H9 (cell line): Measurements from ENCODE around the gene FGF22. TPM values are rescaled to one million over a fixed set of nuclear protein-coding genes. Genes with fewer than 3 reads are reported as not detected.

Experiments
- DNase-seq: peaks from one replicate; pipeline ENCODE4 v3.0.0-alpha.2; 2017
- H2AFZ ChIP-seq: one replicate; pipeline ENCODE4 v1.6.1; 2013; ENCODE audit warnings: mild to moderate bottlenecking, low read length, control low read depth, moderate library complexity
- H2AK5ac ChIP-seq: 2 replicates; pipeline ENCODE4 v1.6.1; 2013; ENCODE audit warnings: low read length, control low read depth, mixed read lengths; ENCODE audit not compliant: insufficient read length
- H2BK120ac ChIP-seq: one replicate; pipeline ENCODE4 v1.6.1; 2013; ENCODE audit warnings: low read depth, mild to moderate bottlenecking, low read length, control low read depth, inconsistent platforms; ENCODE audit not compliant: poor library complexity, severe bottlenecking
- H2BK12ac ChIP-seq: 2 replicates; pipeline ENCODE4 v1.6.1; 2013; ENCODE audit warnings: low read length, control low read depth, mixed read lengths, low read depth; ENCODE audit not compliant: insufficient read length
- H2BK15ac ChIP-seq: 2 replicates; pipeline ENCODE4 v1.6.1; 2013; ENCODE audit warnings: low read depth, low read length, control low read depth
- H2BK20ac ChIP-seq: one replicate; pipeline ENCODE4 v1.6.1; 2013; ENCODE audit warnings: low read depth, mild to moderate bottlenecking, low read length, control low read depth, inconsistent platforms; ENCODE audit not compliant: poor library complexity, severe bottlenecking
- H2BK5ac ChIP-seq: 2 replicates; pipeline ENCODE4 v1.6.1; 2013; ENCODE audit warnings: low read length, control low read depth, mixed read lengths; ENCODE audit not compliant: insufficient read length
- H3K14ac ChIP-seq: 2 replicates; pipeline ENCODE4 v1.6.1; 2013; ENCODE audit warnings: low read length, control low read depth; ENCODE audit not compliant: insufficient read depth
- H3K18ac ChIP-seq: 2 replicates; pipeline ENCODE4 v1.6.1; 2013; ENCODE audit warnings: low read depth, mild to moderate bottlenecking, mixed read lengths, low read length, control low read depth; ENCODE audit not compliant: insufficient read length
- H3K23ac ChIP-seq: 2 replicates; pipeline ENCODE4 v1.6.1; 2013; ENCODE audit warnings: low read length, control low read depth, mixed read lengths, low read depth; ENCODE audit not compliant: insufficient read length
- H3K23me2 ChIP-seq: 2 replicates; pipeline ENCODE4 v1.6.1; 2013; ENCODE audit warnings: low read depth, mild to moderate bottlenecking, mixed read lengths, low read length, control low read depth; ENCODE audit not compliant: insufficient read length, poor library complexity, severe bottlenecking
- H3K27ac ChIP-seq: 2 replicates; pipeline ENCODE4 v1.5.1; 2013; ENCODE audit warnings: low read length, control low read depth, mixed read lengths, low read depth; ENCODE audit not compliant: insufficient read length
- H3K27me3 ChIP-seq: 2 replicates; pipeline ENCODE4 v1.6.1; 2013; ENCODE audit warnings: low read length, control low read depth, inconsistent platforms; ENCODE audit not compliant: insufficient read depth
- H3K4ac ChIP-seq: 2 replicates; pipeline ENCODE4 v1.6.1; 2013; ENCODE audit warnings: low read depth, mild to moderate bottlenecking, control low read depth, inconsistent platforms, low read length, moderate library complexity
- H3K4me1 ChIP-seq: 2 replicates; pipeline ENCODE4 v1.6.1; 2013; ENCODE audit warnings: low read length, control low read depth, inconsistent platforms; ENCODE audit not compliant: insufficient read depth
- H3K4me2 ChIP-seq: 2 replicates; pipeline ENCODE4 v1.6.1; 2013; ENCODE audit warnings: low read length, control low read depth, mixed read lengths; ENCODE audit not compliant: insufficient read length, insufficient read depth
- H3K56ac ChIP-seq: 2 replicates; pipeline ENCODE4 v1.6.1; 2013; ENCODE audit warnings: low read depth, mild to moderate bottlenecking, mixed read lengths, low read length, control low read depth; ENCODE audit not compliant: insufficient read length
- H3K79me1 ChIP-seq: 2 replicates; pipeline ENCODE4 v1.6.1; 2013; ENCODE audit warnings: low read depth, mild to moderate bottlenecking, moderate library complexity, low read length, control low read depth, inconsistent platforms; ENCODE audit not compliant: insufficient read depth, poor library complexity, severe bottlenecking
- H3K79me2 ChIP-seq: 2 replicates; pipeline ENCODE4 v1.6.1; 2013; ENCODE audit warnings: low read length, control low read depth, inconsistent platforms; ENCODE audit not compliant: insufficient read depth
- H3K9ac ChIP-seq: 2 replicates; pipeline ENCODE4 v1.6.1; 2013; ENCODE audit warnings: low read length, control low read depth, mixed read lengths; ENCODE audit not compliant: insufficient read length; ENCODE audit errors: extremely low read depth
- H3K9me3 ChIP-seq: one replicate; pipeline ENCODE4 v1.6.1; 2013; ENCODE audit warnings: low read depth, low read length, inconsistent platforms; ENCODE audit not compliant: control insufficient read depth
- H3T11ph ChIP-seq: one replicate; pipeline ENCODE4 v1.6.1; 2013; ENCODE audit warnings: mild to moderate bottlenecking, low read length, control low read depth, inconsistent platforms
- H4K20me1 ChIP-seq: one replicate; pipeline ENCODE4 v1.6.1; 2013; ENCODE audit not compliant: control insufficient read depth, insufficient read length, insufficient read depth
- H4K5ac ChIP-seq: 2 replicates; pipeline ENCODE4 v1.6.1; 2013; ENCODE audit warnings: low read depth, mild to moderate bottlenecking, mixed read lengths, low read length, control low read depth; ENCODE audit not compliant: insufficient read length
- H4K8ac ChIP-seq: replicated peaks from 2 replicates; pipeline ENCODE4 v1.6.1; 2013; ENCODE audit warnings: low read length, control low read depth, mixed read lengths, low read depth; ENCODE audit not compliant: insufficient read length
- H4K91ac ChIP-seq: 2 replicates; pipeline ENCODE4 v1.6.1; 2013; ENCODE audit warnings: low read depth, mild to moderate bottlenecking, moderate library complexity, mixed read lengths, low read length, control low read depth; ENCODE audit not compliant: insufficient read length
- H3K27ac Mint-ChIP-seq, 3 experiments: 2 replicates in 2 of 3; 3 replicates in 1 of 3; pipeline ENCODE4 v1.8.0; 2020 to 2021; ENCODE audit warnings: mixed read lengths in 3 of 3, mild to moderate bottlenecking in 1 of 3, moderate library complexity in 1 of 3
- H3K27me3 Mint-ChIP-seq: 2 replicates; pipeline ENCODE4 v1.8.0; 2021; ENCODE audit warnings: low read depth, mild to moderate bottlenecking, moderate library complexity, mixed read lengths
- H3K36me3 Mint-ChIP-seq, 3 experiments: 2 replicates in 2 of 3; 3 replicates in 1 of 3; pipeline ENCODE4 v1.8.0; 2020 to 2021; ENCODE audit warnings: low read depth in 3 of 3, mixed read lengths in 3 of 3; ENCODE audit not compliant: insufficient read depth in 1 of 3
- H3K4me1 Mint-ChIP-seq, 2 experiments: 2 replicates each; pipeline ENCODE4 v1.8.0; 2020; ENCODE audit warnings: mixed read lengths in 2 of 2
- H3K4me3 Mint-ChIP-seq, 2 experiments: 2 replicates in 1 of 2; 3 replicates in 1 of 2; pipeline ENCODE4 v1.8.0; 2020 to 2021; ENCODE audit warnings: mild to moderate bottlenecking in 2 of 2, mixed read lengths in 2 of 2, moderate library complexity in 1 of 2
- H3K9me3 Mint-ChIP-seq, 2 experiments: 2 replicates in 1 of 2; 3 replicates in 1 of 2; pipeline ENCODE4 v1.8.0; 2020; ENCODE audit warnings: mild to moderate bottlenecking in 2 of 2, mixed read lengths in 2 of 2, moderate library complexity in 1 of 2
- CTCF ChIP-seq: fragments of 200-600 bp; sonication (generic); conservative IDR thresholded peaks from 3 replicates; pipeline ENCODE4 v1.8.0; 2021; ENCODE audit warnings: antibody characterized with exemption, mild to moderate bottlenecking
- WGBS: extraction: QIAGEN DNeasy Blood & Tissue Kit; methylation state at CpG from one replicate; pipeline ENCODE4 v1.1.7; 2013; ENCODE audit warnings: missing lambda C conversion rate, low lambda C conversion rate, mixed read lengths; ENCODE audit not compliant: insufficient read length; ENCODE audit errors: extremely low coverage; 5-methylcytosine and 5-hydroxymethylcytosine counted together
- total RNA-seq: library from RNA; stranded (reverse); gene quantifications from 2 replicates; pipeline ENCODE4 v1.2.1, GENCODE V29; 2021

FGF22 gene
- total RNA-seq, 1 experiment from 2014 or later, result 0.72 TPM

DNA sequence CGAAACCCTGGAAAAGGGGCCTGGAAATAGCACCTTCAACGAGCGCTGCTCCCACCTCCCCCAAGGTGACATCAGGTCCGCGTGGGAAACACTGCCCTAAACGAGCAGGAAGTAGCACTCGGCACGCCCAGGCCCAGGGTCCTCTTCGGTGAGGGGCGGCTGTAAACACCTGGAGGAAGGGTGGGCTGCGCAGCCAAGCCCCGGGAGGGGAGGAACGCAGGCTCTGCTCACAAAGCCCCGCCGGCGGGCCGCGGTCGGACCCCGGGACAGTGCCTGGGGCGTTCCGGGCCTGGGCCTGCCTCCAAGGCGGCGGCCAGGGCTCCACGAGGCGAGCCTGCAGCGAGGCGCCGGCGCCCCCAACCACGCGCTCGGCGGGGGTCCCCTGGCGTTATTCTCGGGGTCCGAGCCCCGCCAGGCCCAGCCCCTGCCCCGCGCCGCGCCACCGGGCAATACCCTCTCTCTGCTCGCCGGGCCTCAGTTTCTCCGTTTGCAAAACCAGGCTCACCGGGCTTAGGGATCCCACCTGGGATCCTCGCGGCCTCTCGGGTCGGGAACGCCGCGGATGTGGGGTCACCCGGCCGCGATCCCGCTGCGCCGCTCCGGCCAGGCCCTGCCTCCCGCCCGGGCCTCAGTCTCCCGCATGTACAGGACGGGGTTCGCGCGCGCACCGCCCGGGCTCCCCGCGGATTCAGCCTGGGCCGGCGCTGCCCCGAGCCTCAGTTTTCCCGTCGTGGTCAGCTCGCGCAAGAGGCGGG, 22.7 kb downstream of the FGF22 start:
- H4K91ac ChIP-seq, result no peak overlapping the region
- no peak overlapping the region for H2AK5ac ChIP-seq
- H3K9me3 ChIP-seq, result no peaks in the 10 kb centered on the region
- no peak overlapping the region for H2BK120ac ChIP-seq
- H3K56ac ChIP-seq, result no peak overlapping the region
- H2BK12ac ChIP-seq, result no peak overlapping the region
- WGBS, result no CpG with 5 or more reads among the region's 81 CpGs
- H3K27me3 ChIP-seq, result no peaks in the 10 kb centered on the region
- H2BK15ac ChIP-seq, result no peak overlapping the region
- H3K27me3 Mint-ChIP-seq, result peaks cover 19% of the 10 kb centered on the region
- no peak overlapping the region for H3K18ac ChIP-seq
- H3K4me3 Mint-ChIP-seq, result peak overlapping the region; percentile 76 to 85
- no peak overlapping the region for H3K23ac ChIP-seq
- H4K8ac ChIP-seq, result no peak overlapping the region
- peaks cover 7% of the 10 kb centered on the region for H3K23me2 ChIP-seq
- H3K27ac Mint-ChIP-seq, result peak overlapping the region in 1 of 3 experiments; percentile 53; a peak in 1 of 7 replicates
- peak overlapping the region; percentile 69 for H3K4me2 ChIP-seq
- no peaks in the 10 kb centered on the region; the same call in 1 of the 2 replicates for H3K4me1 ChIP-seq
- peaks cover 2% of the 10 kb centered on the region for H3K79me1 ChIP-seq
- peaks cover 0 to 2% (median 0%) of the 10 kb centered on the region in 3 experiments; a peak in 3 of 7 replicates for H3K36me3 Mint-ChIP-seq
- peak overlapping the region; percentile 71 for H3K14ac ChIP-seq
- H4K5ac ChIP-seq, result no peak overlapping the region
- DNase-seq, result no peak
- H3K4ac ChIP-seq, result no peak overlapping the region
- no peak overlapping the region for H2BK5ac ChIP-seq
- no peak overlapping the region for H2AFZ ChIP-seq
- peaks cover 4 to 7% of the 10 kb centered on the region in 2 experiments; a peak in 3 of 5 replicates for H3K9me3 Mint-ChIP-seq
- H4K20me1 ChIP-seq, result peaks cover 8% of the 10 kb centered on the region
- H2BK20ac ChIP-seq, result no peak overlapping the region
- no peak overlapping the region for H3T11ph ChIP-seq
- H3K27ac ChIP-seq, result no peak overlapping the region
- TF ChIP-seq CTCF, result no peak
- H3K79me2 ChIP-seq, result peaks cover 49% of the 10 kb centered on the region; the same call in 1 of the 2 replicates
- H3K4me1 Mint-ChIP-seq, result peaks cover 13 to 18% of the 10 kb centered on the region in 2 experiments
- H3K9ac ChIP-seq, result peak overlapping the region; percentile 73
